ENCODE data around the gene FNDC3A.

Gene FNDC3A

GRCh38 chr13:49046519-49046918 is 70.8 kb downstream of the FNDC3A start:
- TF ChIP-seq, protein P1, sequence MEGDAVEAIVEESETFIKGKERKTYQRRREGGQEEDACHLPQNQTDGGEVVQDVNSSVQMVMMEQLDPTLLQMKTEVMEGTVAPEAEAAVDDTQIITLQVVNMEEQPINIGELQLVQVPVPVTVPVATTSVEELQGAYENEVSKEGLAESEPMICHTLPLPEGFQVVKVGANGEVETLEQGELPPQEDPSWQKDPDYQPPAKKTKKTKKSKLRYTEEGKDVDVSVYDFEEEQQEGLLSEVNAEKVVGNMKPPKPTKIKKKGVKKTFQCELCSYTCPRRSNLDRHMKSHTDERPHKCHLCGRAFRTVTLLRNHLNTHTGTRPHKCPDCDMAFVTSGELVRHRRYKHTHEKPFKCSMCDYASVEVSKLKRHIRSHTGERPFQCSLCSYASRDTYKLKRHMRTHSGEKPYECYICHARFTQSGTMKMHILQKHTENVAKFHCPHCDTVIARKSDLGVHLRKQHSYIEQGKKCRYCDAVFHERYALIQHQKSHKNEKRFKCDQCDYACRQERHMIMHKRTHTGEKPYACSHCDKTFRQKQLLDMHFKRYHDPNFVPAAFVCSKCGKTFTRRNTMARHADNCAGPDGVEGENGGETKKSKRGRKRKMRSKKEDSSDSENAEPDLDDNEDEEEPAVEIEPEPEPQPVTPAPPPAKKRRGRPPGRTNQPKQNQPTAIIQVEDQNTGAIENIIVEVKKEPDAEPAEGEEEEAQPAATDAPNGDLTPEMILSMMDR (conservative IDR thresholded peaks at IDR 0.05; ENCODE audit: control insufficient read depth, insufficient read depth, low read depth, low read length) = no peak
- H3K4me3 ChIP-seq (ENCODE audit: control insufficient read depth, low read depth, low read length) = no peak overlapping the region
- DNase-seq (ENCODE audit: low read depth) = peak; percentile 46

GRCh38 chr13:49052813-49053212 is 77.1 kb downstream of the FNDC3A start:
- no peak overlapping the region for H3K4me3 ChIP-seq (ENCODE audit: control insufficient read depth, low read depth, low read length)
- peak; percentile 54 for DNase-seq (ENCODE audit: low read depth)
- TF ChIP-seq, protein P1 (conservative IDR thresholded peaks at IDR 0.05; ENCODE audit: control insufficient read depth, insufficient read depth, low read depth, low read length) = no peak

DNA sequence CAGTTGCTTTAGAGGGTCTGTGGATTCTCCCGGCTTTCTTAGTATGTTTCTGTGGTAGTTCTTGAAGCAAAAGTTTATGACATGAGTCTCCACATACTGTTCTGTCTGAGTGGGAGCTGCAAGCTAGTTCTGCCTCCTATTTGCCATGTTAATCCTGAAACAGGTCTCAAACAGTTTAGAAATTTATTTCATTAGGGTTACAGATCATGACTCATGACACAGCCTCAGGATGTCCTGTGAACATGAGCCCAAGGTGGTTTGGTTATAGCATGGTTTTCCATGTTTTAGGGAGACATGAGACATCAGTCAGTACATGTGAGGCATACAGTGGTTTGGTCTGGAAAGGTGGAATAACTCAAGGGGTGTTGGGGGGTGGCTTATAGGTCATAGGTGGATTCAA is 77.5 kb downstream of the FNDC3A start:
- TF ChIP-seq, protein P1 (conservative IDR thresholded peaks at IDR 0.05; ENCODE audit: control insufficient read depth, insufficient read depth, low read depth, low read length) = no peak
- no peak overlapping the region for H3K4me3 ChIP-seq (ENCODE audit: control insufficient read depth, low read depth, low read length)
- peak; percentile 25 for DNase-seq (ENCODE audit: low read depth)

- DNase-seq (ENCODE audit: low read depth) = no peak
- TF ChIP-seq, protein P1 (conservative IDR thresholded peaks at IDR 0.05; ENCODE audit: control insufficient read depth, insufficient read depth, low read depth, low read length) = no peak
Observed at GRCh38 chr13:49053906-49054305, 78.2 kb downstream of the FNDC3A start.

GRCh38 chr13:49055021-49055420 is 79.3 kb downstream of the FNDC3A start:
- DNase-seq (ENCODE audit: low read depth) = no peak
- TF ChIP-seq, protein P1 (conservative IDR thresholded peaks at IDR 0.05; ENCODE audit: control insufficient read depth, insufficient read depth, low read depth, low read length) = no peak
- H3K4me3 ChIP-seq (ENCODE audit: control insufficient read depth, low read depth, low read length) = no peak overlapping the region

More at GRCh38 chr13:49053906-49054305, 78.2 kb downstream of the FNDC3A start:
- no peak overlapping the region for H3K4me3 ChIP-seq (ENCODE audit: control insufficient read depth, low read depth, low read length)

GRCh38 chr13:49057176-49057575 is 81.5 kb downstream of the FNDC3A start:
- TF ChIP-seq, protein P1 (conservative IDR thresholded peaks at IDR 0.05; ENCODE audit: control insufficient read depth, insufficient read depth, low read depth, low read length) = no peak
- no peak for DNase-seq (ENCODE audit: low read depth)
- H3K4me3 ChIP-seq (ENCODE audit: control insufficient read depth, low read depth, low read length) = no peak overlapping the region

DNA sequence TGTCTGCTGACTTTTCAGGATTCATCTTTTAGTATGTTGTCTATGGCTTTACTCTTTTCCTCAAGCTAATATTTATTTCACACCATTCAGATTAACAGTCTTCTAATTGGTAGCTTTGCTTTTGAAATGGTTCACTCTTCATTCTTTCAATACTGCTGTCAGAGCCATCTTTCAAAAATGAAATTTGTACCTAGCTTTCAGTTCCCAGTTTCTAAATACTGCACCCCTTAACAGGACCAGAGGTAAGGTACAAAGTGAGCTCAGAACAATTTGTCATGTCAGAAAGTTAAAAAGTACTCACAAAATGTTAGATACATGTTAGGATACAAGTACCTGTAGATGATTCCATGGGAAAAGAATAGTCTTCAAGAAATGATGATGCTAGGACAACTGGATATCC is 83.0 kb downstream of the FNDC3A start:
- no peak overlapping the region for H3K4me3 ChIP-seq (ENCODE audit: control insufficient read depth, low read depth, low read length)
- DNase-seq (ENCODE audit: low read depth) = no peak
- TF ChIP-seq, protein P1 (conservative IDR thresholded peaks at IDR 0.05; ENCODE audit: control insufficient read depth, insufficient read depth, low read depth, low read length) = no peak
